IMR-90 (cell line): ENCODE data around the gene CELA2A. TPM values are rescaled to one million over a fixed set of nuclear protein-coding genes. Genes with fewer than 3 reads are reported as not detected.

Source experiments
- ATAC-seq: fragments of 200-7000 bp; cut with Tn5 transposase; 2 replicates; pipeline ENCODE4 v1.9.1; 2020; ENCODE audit warnings: low read depth, mild to moderate bottlenecking, moderate library complexity
- BruUV-seq: library from RNA; stranded (reverse); fragments of 400-500 nt; replicated peaks from 2 replicates; lab custom pipeline; 2021; lab: Mats Ljungman, UMichigan
- CTCF ChIA-PET: fragments of 300-600 bp; formaldehyde crosslinking; extraction: SDS; loops from one replicate; lab custom pipeline; 2021; ENCODE audit warnings: antibody characterized with exemption; lab: Yijun Ruan, JAX
- POLR2A ChIA-PET: fragments of 300-600 bp; sonication (Branson Sonifier 250); formaldehyde crosslinking; loops from one replicate; lab custom pipeline; 2022; ENCODE audit warnings: antibody characterized with exemption; ENCODE audit not compliant: unreplicated experiment; lab: Charles Lee
- DNase-seq: peaks from one replicate; pipeline ENCODE4 v3.0.0; 2013
- H2AFZ ChIP-seq: replicated peaks from 2 replicates; pipeline ENCODE3; 2013; ENCODE audit warnings: low read length, mild to moderate bottlenecking; ENCODE audit not compliant: poor library complexity
- H2AK5ac ChIP-seq: 2 replicates; pipeline ENCODE4 v1.6.1; 2013; ENCODE audit warnings: low read depth, low read length, inconsistent platforms
- H2AK9ac ChIP-seq: replicated peaks from 2 replicates; pipeline ENCODE3; 2013; ENCODE audit warnings: mild to moderate bottlenecking, low read depth, low read length, moderate library complexity; ENCODE audit not compliant: poor library complexity
- H2BK120ac ChIP-seq: 2 replicates; pipeline ENCODE4 v1.6.1; 2013; ENCODE audit warnings: low read depth, low read length, inconsistent platforms
- H2BK15ac ChIP-seq: 3 replicates; pipeline ENCODE4 v1.6.1; 2013; ENCODE audit warnings: low read depth, low read length, inconsistent platforms
- H2BK20ac ChIP-seq: 2 replicates; pipeline ENCODE4 v1.6.1; 2013; ENCODE audit warnings: low read depth, mild to moderate bottlenecking, inconsistent platforms, low read length, moderate library complexity
- H2BK5ac ChIP-seq: 2 replicates; pipeline ENCODE4 v1.6.1; 2013; ENCODE audit warnings: mild to moderate bottlenecking, low read depth, low read length, inconsistent platforms; ENCODE audit not compliant: poor library complexity, severe bottlenecking
- H3K14ac ChIP-seq: replicated peaks from 2 replicates; pipeline ENCODE4 v1.6.1; 2013; ENCODE audit warnings: low read depth, low read length, inconsistent platforms
- H3K18ac ChIP-seq: 2 replicates; pipeline ENCODE4 v1.6.1; 2013; ENCODE audit warnings: low read depth, low read length, control low read depth
- H3K23ac ChIP-seq: 2 replicates; pipeline ENCODE4 v1.6.1; 2013; ENCODE audit warnings: low read depth, low read length, inconsistent platforms
- H3K27ac ChIP-seq: 2 replicates; pipeline ENCODE4 v1.5.1; 2013; ENCODE audit warnings: mild to moderate bottlenecking, control low read depth, low read length; ENCODE audit not compliant: insufficient read depth
- H3K27me3 ChIP-seq: 2 replicates; pipeline ENCODE4 v1.6.1; 2013; ENCODE audit warnings: low read length; ENCODE audit not compliant: control insufficient read depth, insufficient read depth
- H3K36me3 ChIP-seq: 2 replicates; pipeline ENCODE4 v1.6.1; 2013; ENCODE audit warnings: low read length, mixed read lengths; ENCODE audit not compliant: control insufficient read depth, insufficient read depth
- H3K4ac ChIP-seq: 2 replicates; pipeline ENCODE4 v1.6.1; 2013; ENCODE audit warnings: low read depth, low read length, inconsistent platforms
- H3K4me1 ChIP-seq: 2 replicates; pipeline ENCODE4 v1.6.1; 2013; ENCODE audit warnings: low read length, mixed read lengths; ENCODE audit not compliant: control insufficient read depth, insufficient read depth
- H3K4me2 ChIP-seq: 2 replicates; pipeline ENCODE4 v1.6.1; 2013; ENCODE audit warnings: low read depth, mild to moderate bottlenecking, control low read depth, low read length, moderate library complexity
- H3K4me3 ChIP-seq: 2 replicates; pipeline ENCODE4 v1.5.1; 2013; ENCODE audit warnings: low read depth, mild to moderate bottlenecking, control low read depth, low read length, moderate library complexity; ENCODE audit not compliant: insufficient read depth
- H3K56ac ChIP-seq: 2 replicates; pipeline ENCODE4 v1.6.1; 2013; ENCODE audit warnings: low read length, inconsistent platforms; ENCODE audit not compliant: insufficient read depth; ENCODE audit errors: extremely low read depth
- H3K79me1 ChIP-seq, 2 experiments: 2 replicates each; pipeline ENCODE4 v1.6.1; 2013; ENCODE audit warnings: low read length in 2 of 2, inconsistent platforms in 1 of 2, low read depth in 1 of 2
- H3K9ac ChIP-seq: 2 replicates; pipeline ENCODE4 v1.6.1; 2013; ENCODE audit warnings: low read depth, low read length, control low read depth
- H3K9me1 ChIP-seq: 2 replicates; pipeline ENCODE4 v1.6.1; 2013; ENCODE audit warnings: low read length, inconsistent platforms; ENCODE audit not compliant: insufficient read depth
- H3K9me3 ChIP-seq: 2 replicates; pipeline ENCODE4 v1.6.1; 2013; ENCODE audit warnings: low read length; ENCODE audit not compliant: control insufficient read depth, insufficient read depth
- H4K20me1 ChIP-seq: 2 replicates; pipeline ENCODE4 v1.6.1; 2013; ENCODE audit warnings: low read length, inconsistent platforms; ENCODE audit not compliant: insufficient read depth
- H4K5ac ChIP-seq: 2 replicates; pipeline ENCODE4 v1.6.1; 2013; ENCODE audit warnings: mild to moderate bottlenecking, low read depth, low read length, control low read depth
- H4K8ac ChIP-seq, 2 experiments: 2 replicates each; pipeline ENCODE4 v1.6.1; 2013; ENCODE audit warnings: low read depth in 2 of 2, low read length in 2 of 2, control low read depth in 1 of 2, inconsistent platforms in 1 of 2
- H4K91ac ChIP-seq: 2 replicates; pipeline ENCODE4 v1.6.1; 2013; ENCODE audit warnings: low read depth, low read length, inconsistent platforms; ENCODE audit not compliant: insufficient read depth
- MAZ ChIP-seq: IDR thresholded peaks from 2 replicates; pipeline ENCODE4 v1.6.1; 2012; ENCODE audit warnings: low read depth, mild to moderate bottlenecking, low read length, improper control_type of control experiment, moderate library complexity, borderline replicate concordance
- MXI1 ChIP-seq: IDR thresholded peaks from 2 replicates; pipeline ENCODE4 v1.6.1; 2012; ENCODE audit warnings: low read depth, mild to moderate bottlenecking, low read length, moderate library complexity, borderline replicate concordance
- NFE2L2 ChIP-seq: fragments of 150-350 bp; IDR thresholded peaks from 2 replicates; pipeline ENCODE4 v1.6.1; 2016; ENCODE audit warnings: low read depth, mild to moderate bottlenecking, low read length
- RFX5 ChIP-seq: IDR thresholded peaks from 2 replicates; pipeline ENCODE4 v1.8.0; 2012; ENCODE audit warnings: low read depth, mild to moderate bottlenecking, low read length, moderate library complexity
- SMC3 ChIP-seq: fragments of 150-350 bp; IDR thresholded peaks from 2 replicates; pipeline ENCODE4 v1.6.1; 2016; ENCODE audit warnings: low read depth, mild to moderate bottlenecking, antibody characterized with exemption, low read length, moderate library complexity
- WGBS, 2 experiments: methylation state at CpG; one replicate each; pipeline versions ENCODE4 v1.1.5 to v1.1.7; 2013; ENCODE audit warnings: missing lambda C conversion rate in 2 of 2; ENCODE audit not compliant: insufficient read length in 1 of 2; ENCODE audit errors: extremely low coverage in 2 of 2; 5-methylcytosine and 5-hydroxymethylcytosine counted together
- dilution Hi-C: fragments of 300-500 bp; cut with HindIII; formaldehyde crosslinking; loops from one replicate; pipeline ENCODE4 v1.14.3; 2018; ENCODE audit warnings: low sequenced_read_pairs; ENCODE audit not compliant: unreplicated experiment
- in situ Hi-C: fragments of 300-500 bp; cut with MboI; formaldehyde crosslinking; loops from 3 replicates; pipeline ENCODE4 v1.14.3; 2019; ENCODE audit warnings: low sequenced_read_pairs, inconsistent platforms, mixed read lengths
- intact Hi-C: fragments of 100-400 bp; cut with micrococcal nuclease; formaldehyde crosslinking; loops from 2 replicates; pipeline ENCODE4 v1.10.0; 2022
- polyA plus RNA-seq, 3 experiments: library from polyadenylated mRNA; depleted of rRNA; stranded (reverse); fragments of >200 nt; gene quantifications; 2 replicates each; pipeline ENCODE4 v1.2.3, GENCODE V29; 2012; ENCODE audit warnings: low replicate concordance in 1 of 3
- total RNA-seq: library from RNA; depleted of rRNA; stranded (reverse); fragments of >200 nt; gene quantifications from 2 replicates; pipeline ENCODE4 v1.2.3, GENCODE V29; 2012
- TF ChIP-seq, protein P1 (sequence below): fragments of 150-350 bp; IDR thresholded peaks from 2 replicates; pipeline ENCODE4 v1.6.1; 2017; ENCODE audit warnings: mild to moderate bottlenecking, antibody characterized with exemption, low read length, low read depth

The CELA2A gene
- total and polyA plus RNA-seq, 2 of the 4 experiments (the other 2 are of a cell fraction) = not detected

DNA sequence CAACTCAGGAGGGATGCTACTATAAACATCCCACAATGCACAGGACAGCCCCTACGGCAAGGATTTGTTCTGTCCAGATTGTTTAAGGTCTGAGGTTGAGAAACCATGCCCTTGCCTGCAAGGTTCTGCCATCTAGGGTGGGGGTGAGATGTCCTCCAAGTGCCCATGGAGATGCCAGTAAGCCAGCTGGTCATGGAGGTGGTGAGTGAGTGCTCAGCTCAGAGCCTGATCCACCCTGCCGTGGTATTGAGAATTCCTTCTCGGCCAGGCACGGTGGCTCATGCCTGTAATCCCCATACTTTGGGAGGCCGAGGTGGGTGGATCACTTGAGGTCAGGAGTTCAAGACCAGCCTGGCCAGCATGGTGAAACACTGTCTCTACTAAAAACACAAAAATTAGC, 31.6 kb upstream of the CELA2A start:
- no TSS peak for BruUV-seq
- Histone ChIP-seq H3K4me2 (no peak overlapping the region), H3K9me1 (peaks cover 12% of the 10 kb centered on the region), H3K4me1 (peaks cover 16% of the 10 kb centered on the region), H3K4ac (no peak overlapping the region), H2AK9ac (no peak overlapping the region), H3K4me3 (no peak overlapping the region), H3K56ac (no peak overlapping the region), H4K91ac (no peak overlapping the region), H2BK20ac (no peak overlapping the region), H4K8ac (no peak overlapping the region), H3K18ac (no peak overlapping the region), H3K79me1 (peaks cover 8 to 58% of the 10 kb centered on the region in 2 experiments; a peak in 3 of 4 replicates), H3K27me3 (no peaks in the 10 kb centered on the region), H2BK120ac (no peak overlapping the region), H2AK5ac (no peak overlapping the region; the same call in 1 of the 2 replicates), H4K20me1 (peaks cover 16% of the 10 kb centered on the region), H2BK15ac (no peak overlapping the region), H3K14ac (no peak overlapping the region), H3K9ac (no peak overlapping the region), H2BK5ac (no peak overlapping the region), H3K9me3 (no peaks in the 10 kb centered on the region), H3K36me3 (peaks cover 11% of the 10 kb centered on the region), H3K23ac (no peak overlapping the region), H2AFZ (no peak overlapping the region), H4K5ac (no peak overlapping the region), H3K27ac (no peak overlapping the region)
- WGBS, 2 experiments = no CpG with 5 or more reads among the region's 5 CpGs
- TF ChIP-seq RFX5 (no peak), NFE2L2 (no peak), MXI1 (no peak), MAZ (no peak), SMC3 (no peak)
- TF ChIP-seq, protein P1, sequence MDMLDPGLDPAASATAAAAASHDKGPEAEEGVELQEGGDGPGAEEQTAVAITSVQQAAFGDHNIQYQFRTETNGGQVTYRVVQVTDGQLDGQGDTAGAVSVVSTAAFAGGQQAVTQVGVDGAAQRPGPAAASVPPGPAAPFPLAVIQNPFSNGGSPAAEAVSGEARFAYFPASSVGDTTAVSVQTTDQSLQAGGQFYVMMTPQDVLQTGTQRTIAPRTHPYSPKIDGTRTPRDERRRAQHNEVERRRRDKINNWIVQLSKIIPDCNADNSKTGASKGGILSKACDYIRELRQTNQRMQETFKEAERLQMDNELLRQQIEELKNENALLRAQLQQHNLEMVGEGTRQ = no peak
- DNase-seq (no peak), ATAC-seq (no peak)
- dilution Hi-C loops (no loop called here), intact Hi-C loops (no loop called here), in situ Hi-C loops (loop anchor here (5.0 to 10.0 kb wide), 2 partner anchors 98 to 270 kb away; partner anchors contain the start of gene TMEM51)
- CTCF ChIA-PET = no interaction called here
- POLR2A ChIA-PET = no interaction called here
